PC-3 (cell line): ENCODE data around the gene FKBP7. TPM values are rescaled to one million over a fixed set of nuclear protein-coding genes. Genes with fewer than 3 reads are reported as not detected.

ENCODE experiments used
- ATAC-seq: fragments of 200-7000 bp; cut with Tn5 transposase; 2 replicates; pipeline ENCODE4 v1.9.1; 2020; ENCODE audit warnings: mild to moderate bottlenecking, moderate library complexity
- BruUV-seq: library from RNA; stranded (reverse); fragments of 400-500 nt; replicated peaks from 2 replicates; lab custom pipeline; 2021; lab: Mats Ljungman, UMichigan
- CTCF ChIA-PET: fragments of 300-600 bp; sonication (Branson Sonifier 250); formaldehyde crosslinking; loops from one replicate; lab custom pipeline; 2022; ENCODE audit warnings: antibody characterized with exemption; lab: Charles Lee
- POLR2A ChIA-PET: fragments of 300-600 bp; sonication (Branson Sonifier 250); formaldehyde crosslinking; loops from one replicate; lab custom pipeline; 2022; ENCODE audit warnings: antibody characterized with exemption; ENCODE audit not compliant: unreplicated experiment; lab: Charles Lee
- DNase-seq: peaks from one replicate; pipeline ENCODE4 v3.0.0-alpha.2; 2015
- H2AFZ ChIP-seq: fragments of 300-600 bp; sonication (generic); 2 replicates; pipeline ENCODE4 v1.6.0; 2016; ENCODE audit warnings: antibody characterized with exemption, low read length
- H3F3A ChIP-seq: fragments of 300-600 bp; sonication (generic); one replicate; pipeline ENCODE4 v1.6.0; 2017; ENCODE audit warnings: antibody characterized with exemption, low read length, control low read depth, mild to moderate bottlenecking; ENCODE audit not compliant: unreplicated experiment
- H3K27ac ChIP-seq: fragments of 300-600 bp; sonication (generic); 2 replicates; pipeline ENCODE4 v1.5.1; 2016; ENCODE audit warnings: mild to moderate bottlenecking, low read length
- H3K27me3 ChIP-seq: fragments of 300-600 bp; sonication (generic); 2 replicates; pipeline ENCODE4 v1.6.1; 2016; ENCODE audit warnings: low read length, mixed read lengths
- H3K36me3 ChIP-seq: fragments of 300-600 bp; sonication (generic); 2 replicates; pipeline ENCODE4 v1.6.1; 2016; ENCODE audit warnings: low read depth, mixed run types, low read length, mixed read lengths
- H3K4me1 ChIP-seq: fragments of 300-600 bp; sonication (generic); 2 replicates; pipeline ENCODE4 v1.5.1; 2016; ENCODE audit warnings: low read length; ENCODE audit not compliant: insufficient read depth
- H3K4me2 ChIP-seq: fragments of 300-600 bp; sonication (generic); 2 replicates; pipeline ENCODE4 v1.6.0; 2016; ENCODE audit warnings: low read length
- H3K4me3 ChIP-seq: fragments of 300-600 bp; sonication (generic); 2 replicates; pipeline ENCODE4 v1.5.1; 2016; ENCODE audit warnings: mild to moderate bottlenecking, low read length, mixed read lengths
- H3K79me2 ChIP-seq: fragments of 300-600 bp; sonication (generic); 2 replicates; pipeline ENCODE4 v1.6.1; 2017; ENCODE audit warnings: low read length, mixed read lengths
- H3K9ac ChIP-seq: fragments of 300-600 bp; sonication (generic); 2 replicates; pipeline ENCODE4 v1.6.0; 2016; ENCODE audit warnings: mild to moderate bottlenecking, low read length
- H3K9me2 ChIP-seq: fragments of 300-600 bp; sonication (generic); replicated peaks from 2 replicates; pipeline ENCODE4 v1.6.1; 2016; ENCODE audit warnings: mixed run types, low read length, mixed read lengths
- H3K9me3 ChIP-seq: fragments of 300-600 bp; sonication (generic); 2 replicates; pipeline ENCODE4 v1.6.1; 2016; ENCODE audit warnings: low read length, mixed read lengths
- H4K20me1 ChIP-seq: fragments of 300-600 bp; sonication (generic); 2 replicates; pipeline ENCODE4 v1.6.1; 2016; ENCODE audit warnings: low read length, mixed read lengths
- CTCF ChIP-seq: fragments of 300-600 bp; sonication (generic); conservative IDR thresholded peaks from 2 replicates; pipeline ENCODE4 v1.5.1; 2017; ENCODE audit warnings: antibody characterized with exemption, low read depth, mild to moderate bottlenecking, low read length
- EZH2 ChIP-seq: fragments of 300-600 bp; sonication (generic); IDR thresholded peaks from one replicate; pipeline ENCODE4 v1.6.1; 2017; ENCODE audit warnings: antibody characterized with exemption, mild to moderate bottlenecking, low read length; ENCODE audit not compliant: unreplicated experiment
- EZH2phosphoT487 ChIP-seq: fragments of 300-600 bp; sonication (generic); IDR thresholded peaks from 2 replicates; pipeline ENCODE4 v1.6.1; 2018; ENCODE audit warnings: mild to moderate bottlenecking, antibody characterized with exemption, low read length, borderline replicate concordance
- intact Hi-C: fragments of 100-400 bp; cut with micrococcal nuclease; formaldehyde crosslinking; loops from 2 replicates; pipeline ENCODE4 v1.9.0; 2023
- total RNA-seq: library from RNA; depleted of rRNA; stranded (reverse); fragments of >200 nt; gene quantifications from 2 replicates; pipeline ENCODE4 v1.2.3, GENCODE V29; 2014

The FKBP7 gene
- total RNA-seq, 1 experiment from 2014 or later, result 4.2 TPM

- CTCF ChIA-PET, result no interaction called here
These were observed 44.7 kb upstream of the FKBP7 start for GRCh38 chr2:178522950-178523595.

GRCh38 chr2:178521304-178522150, 43.1 kb upstream of the FKBP7 start:
- CTCF ChIA-PET, result no interaction called here
- no TSS peak for BruUV-seq
- no peak for ATAC-seq

More at GRCh38 chr2:178522950-178523595, 44.7 kb upstream of the FKBP7 start:
- no peaks in the 10 kb centered on the region for H3K27me3 ChIP-seq
- H3K79me2 ChIP-seq, result peaks cover 19% of the 10 kb centered on the region
- ATAC-seq (peak; percentile 85), DNase-seq (peak; percentile 64)
- H3F3A ChIP-seq, result no peaks in the 10 kb centered on the region
- POLR2A ChIA-PET, result no interaction called here
- H3K9me3 ChIP-seq, result no peaks in the 10 kb centered on the region
- no peaks in the 10 kb centered on the region for H4K20me1 ChIP-seq
- H3K9ac ChIP-seq, result peak overlapping the region; percentile 72
- H3K27ac ChIP-seq, result no peak overlapping the region
- H3K4me1 ChIP-seq, result no peaks in the 10 kb centered on the region
- H3K4me2 ChIP-seq, result peak overlapping the region; percentile 85
- intact Hi-C loops, result loop anchor here (1.0 kb wide), 1 partner anchor 42 kb away; no protein-coding TSS in a partner anchor
- no peaks in the 10 kb centered on the region for H3K9me2 ChIP-seq
- TF ChIP-seq EZH2phosphoT487 (no peak), CTCF (peak; percentile 72)
- H3K4me3 ChIP-seq, result peak overlapping the region; percentile 69
- no peaks in the 10 kb centered on the region for H3K36me3 ChIP-seq
- peak overlapping the region; percentile 55 for H2AFZ ChIP-seq
- TSS peak; percentile 59 for BruUV-seq

More at GRCh38 chr2:178521304-178522150, 43.1 kb upstream of the FKBP7 start:
- Histone ChIP-seq H3K27me3 (no peaks in the 10 kb centered on the region), H3K9me3 (no peaks in the 10 kb centered on the region), H3K9ac (no peak overlapping the region), H3K4me3 (no peak overlapping the region), H3K9me2 (no peaks in the 10 kb centered on the region), H3K79me2 (peaks cover 19% of the 10 kb centered on the region), H3K27ac (no peak overlapping the region), H3K4me1 (no peaks in the 10 kb centered on the region), H4K20me1 (no peaks in the 10 kb centered on the region), H3F3A (no peaks in the 10 kb centered on the region), H3K36me3 (no peaks in the 10 kb centered on the region), H3K4me2 (no peak overlapping the region), H2AFZ (no peak overlapping the region)
- intact Hi-C loops, result no loop called here
- no peak for TF ChIP-seq EZH2phosphoT487
- TF ChIP-seq CTCF, result no peak
- no peak for TF ChIP-seq EZH2
- POLR2A ChIA-PET, result no interaction called here
- no peak for DNase-seq
